NCI-H82 treated with DMSO at 0.1 percent for 48 hours (cell line): ENCODE data around the gene MRPS18C.
"Not testable (repeated sequence)": the region's sequence is repeated elsewhere in the genome, so short reads cannot be mapped to it uniquely, and the experiment has no call there.

Experiments
- DNase-seq: peaks from one replicate; lab custom pipeline; 2025; ENCODE audit not compliant: unreplicated experiment; lab: John Stamatoyannopoulos, UW

MRPS18C gene

GRCh38 chr4:83496085-83496917 is 40.4 kb downstream of the MRPS18C start:
- not testable (repeated sequence) for DNase-seq

- DNase-seq: no peak
Observed at GRCh38 chr4:83498187-83498586, 42.3 kb downstream of the MRPS18C start.

GRCh38 chr4:83501671-83502070 is 45.8 kb downstream of the MRPS18C start:
- DNase-seq: not testable (repeated sequence)

DNA sequence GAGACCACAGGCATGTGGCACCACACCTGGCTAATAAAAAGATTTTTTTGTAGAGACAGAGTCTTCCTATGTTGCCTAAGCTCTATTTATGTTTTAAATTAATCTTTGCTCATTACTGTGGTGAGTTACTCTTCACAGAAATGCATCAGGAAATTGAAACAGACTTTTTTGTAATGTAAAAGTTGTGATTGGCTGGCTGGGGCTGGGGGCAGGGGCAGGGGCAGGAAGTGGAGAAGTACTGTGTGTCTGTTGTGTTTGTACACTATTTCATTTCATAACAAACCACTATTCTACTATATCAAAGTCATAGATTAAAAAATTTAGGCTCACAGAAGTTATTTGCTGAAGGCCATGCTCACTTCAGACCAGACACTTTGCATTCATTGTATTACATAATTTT is 48.1 kb downstream of the MRPS18C start:
- DNase-seq: no peak

- no peak for DNase-seq
Observed at GRCh38 chr4:83504503-83504902, 48.6 kb downstream of the MRPS18C start.

DNA sequence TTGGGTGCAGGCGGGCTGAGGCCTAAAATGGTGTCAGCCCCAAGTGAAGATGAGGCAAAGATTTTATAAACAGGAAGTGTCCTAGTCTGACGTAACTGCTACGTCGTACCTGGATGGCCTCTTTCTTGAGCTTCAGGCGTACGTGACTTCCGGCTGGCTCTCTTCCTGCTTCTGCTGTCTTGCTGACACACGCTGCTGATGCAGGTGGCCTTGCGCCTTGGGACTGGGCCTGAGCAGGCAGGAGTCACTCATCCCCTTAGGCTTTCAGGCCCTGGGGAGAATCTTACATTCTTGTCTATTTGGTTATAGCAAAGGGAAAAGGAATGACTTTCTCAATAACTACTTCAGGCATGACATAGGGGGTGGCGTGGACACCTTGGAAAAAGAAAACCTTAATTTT is 49.1 kb downstream of the MRPS18C start:
- no peak for DNase-seq

DNA sequence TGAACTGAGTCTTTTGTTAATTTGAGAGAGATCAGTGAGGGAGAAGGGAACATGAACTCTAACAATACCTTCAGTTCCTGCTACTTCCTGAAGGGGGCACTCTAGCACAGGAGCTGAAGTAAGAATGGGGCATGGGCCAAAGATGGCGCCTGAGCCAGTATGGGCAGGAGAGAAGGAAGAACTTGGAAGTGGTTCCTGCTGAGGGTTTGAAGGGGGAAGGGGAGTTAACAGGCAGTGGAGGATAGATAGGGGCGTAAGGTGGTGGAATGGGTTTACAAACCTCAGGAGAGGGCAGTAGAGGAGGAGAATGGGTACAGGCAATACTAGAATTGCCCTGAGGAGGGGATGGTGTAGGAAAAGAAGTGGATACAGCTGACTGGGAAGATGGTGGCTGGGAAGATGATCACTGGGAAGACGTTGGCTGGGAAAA is 53.3 kb downstream of the MRPS18C start:
- DNase-seq: not testable (repeated sequence)

GRCh38 chr4:83510442-83510841 is 54.6 kb downstream of the MRPS18C start:
- no peak for DNase-seq
